ENCODE measurements around the gene PAM16.

PAM16 gene

DNA sequence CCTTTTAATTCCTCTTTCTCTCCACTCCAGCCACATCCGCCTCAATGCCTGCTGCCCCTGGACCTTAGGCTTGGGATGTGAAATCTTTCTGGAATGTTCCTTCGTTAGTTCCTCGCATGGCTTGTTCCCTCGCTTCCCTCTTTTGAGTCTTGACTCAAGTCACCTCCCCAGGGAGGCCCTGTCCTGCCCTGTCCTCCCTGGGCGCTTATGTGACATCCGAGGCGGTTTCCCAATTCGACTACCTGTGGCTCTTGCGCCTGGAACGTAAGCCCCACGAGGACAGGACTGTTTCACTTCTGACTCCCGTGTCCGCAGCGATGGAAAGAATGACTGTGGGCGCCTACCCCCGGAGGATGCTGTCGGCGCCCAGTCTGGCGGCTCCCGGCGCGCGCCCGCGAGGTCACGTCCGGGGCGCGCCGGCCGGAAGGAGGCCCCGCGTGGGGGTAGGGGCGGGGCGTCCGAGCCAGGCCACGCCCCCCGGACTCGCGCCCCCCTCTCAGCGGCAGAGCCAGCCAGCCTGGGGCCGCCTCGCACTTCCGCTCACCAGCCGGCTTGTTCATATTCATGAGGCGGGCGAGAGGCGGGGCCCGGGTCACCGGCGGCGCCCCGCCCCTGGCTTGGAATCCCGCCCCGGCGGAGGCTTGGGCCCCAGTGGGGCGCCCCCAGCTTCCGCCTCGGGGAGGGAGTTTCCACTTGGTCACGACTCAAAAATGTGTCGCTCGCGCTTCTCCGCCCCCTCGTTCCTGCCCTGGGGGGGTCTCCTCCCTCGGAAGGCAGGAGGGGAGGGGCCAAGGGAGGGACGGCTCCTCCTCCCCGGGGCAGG lies 43.7 kb downstream of the PAM16 start:
- DNase-seq: peak in 50 of 51 donors; percentile 28 to 91 (median 80)

DNA sequence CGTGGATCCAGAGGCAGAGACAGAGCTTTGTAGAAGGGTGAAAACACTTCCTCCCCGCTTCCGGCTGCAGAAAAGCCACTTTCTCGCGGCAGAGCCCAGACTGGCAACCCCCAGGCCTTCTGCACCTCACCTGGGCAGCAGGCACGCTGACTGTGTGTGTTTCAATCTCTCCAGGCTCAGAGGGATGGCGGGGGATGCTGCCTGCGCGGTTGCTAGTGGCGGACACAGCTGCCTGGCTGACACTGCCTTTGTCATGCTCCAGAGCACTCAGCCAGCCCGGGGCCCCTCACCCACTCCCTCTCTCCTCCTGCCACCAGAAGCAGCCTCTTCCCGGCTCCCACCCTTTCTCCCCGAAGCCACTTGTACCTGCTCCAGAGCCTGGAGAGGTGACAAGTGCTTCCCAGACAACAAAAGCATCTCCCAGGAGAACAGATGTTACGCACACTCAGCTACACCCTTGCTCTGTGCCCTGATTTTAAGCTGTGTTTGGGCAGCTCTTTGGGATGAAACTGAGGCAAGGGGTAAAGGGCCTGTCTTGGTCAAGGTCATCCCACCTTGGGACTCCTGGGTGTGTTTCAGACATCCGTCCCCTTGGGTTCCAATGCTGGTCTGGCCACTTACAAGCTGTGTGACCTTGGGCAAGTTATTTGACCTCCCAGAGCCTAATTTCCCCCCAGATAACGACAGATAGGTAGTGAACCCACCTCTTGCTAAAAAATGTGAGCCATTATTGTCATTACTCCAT lies 44.5 kb downstream of the PAM16 start:
- DNase-seq: peak in 11 of 51 donors; percentile 15 to 52 (median 31)

DNA sequence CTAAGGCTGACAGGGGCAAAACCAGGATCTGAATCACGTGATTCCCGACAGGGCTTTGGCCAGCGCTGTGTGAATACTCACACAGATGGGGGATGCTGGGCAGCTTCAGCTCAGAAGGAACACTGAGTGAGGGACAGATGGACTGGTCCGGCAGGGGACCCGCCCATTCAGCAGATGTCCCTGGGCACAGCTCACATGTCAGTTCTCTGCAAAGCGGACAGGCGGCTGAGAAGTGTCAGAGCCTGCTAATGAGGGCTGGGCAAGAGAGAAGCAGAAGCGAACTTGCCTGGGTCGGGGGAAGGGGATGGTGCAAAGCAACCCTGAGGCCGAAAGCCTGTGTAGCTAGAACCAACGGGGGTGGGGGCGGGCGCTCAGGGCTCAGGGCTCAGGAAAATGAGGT lies 47.1 kb downstream of the PAM16 start:
- DNase-seq: peak in 11 of 51 donors; percentile 10 to 36 (median 26)

DNA sequence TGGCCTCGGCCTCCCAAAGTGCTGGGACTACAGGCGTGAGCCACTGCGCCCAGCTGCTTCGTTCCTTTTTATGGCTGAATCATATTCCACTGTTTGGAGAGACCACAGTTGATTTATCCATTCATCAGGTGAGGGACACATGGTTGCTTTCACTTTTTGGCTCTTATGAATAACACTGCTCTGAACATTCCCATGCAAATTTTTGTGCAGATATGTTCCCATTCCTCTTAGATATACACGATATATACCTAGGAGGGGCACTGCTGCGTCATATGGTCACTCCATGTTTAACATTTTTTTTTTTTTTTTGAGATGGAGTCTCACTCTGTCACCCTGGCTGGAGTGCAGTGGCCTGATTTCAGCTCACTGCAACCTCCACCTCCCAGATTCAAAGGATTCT lies 49.2 kb downstream of the PAM16 start:
- DNase-seq: no peak

DNA sequence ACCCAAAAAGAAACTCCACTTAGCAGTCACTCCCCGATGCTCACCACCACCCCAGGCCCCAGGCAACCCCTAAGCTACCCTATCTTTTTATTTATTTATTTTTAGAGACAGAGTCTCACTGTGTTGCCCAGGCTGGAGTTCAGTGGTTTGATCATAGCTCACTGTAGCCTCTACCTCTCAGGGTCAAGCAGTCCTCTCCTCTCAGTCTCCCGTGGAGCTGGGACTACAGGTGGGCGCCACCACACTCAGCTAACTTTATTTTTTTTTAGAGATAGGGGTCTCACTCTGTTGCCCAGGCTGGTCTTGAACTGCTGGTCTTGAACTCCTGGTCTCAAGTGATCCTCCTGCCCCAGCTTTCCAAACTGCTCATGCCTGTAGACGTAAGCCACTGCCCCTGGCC lies 49.9 kb downstream of the PAM16 start:
- no peak for DNase-seq

DNA sequence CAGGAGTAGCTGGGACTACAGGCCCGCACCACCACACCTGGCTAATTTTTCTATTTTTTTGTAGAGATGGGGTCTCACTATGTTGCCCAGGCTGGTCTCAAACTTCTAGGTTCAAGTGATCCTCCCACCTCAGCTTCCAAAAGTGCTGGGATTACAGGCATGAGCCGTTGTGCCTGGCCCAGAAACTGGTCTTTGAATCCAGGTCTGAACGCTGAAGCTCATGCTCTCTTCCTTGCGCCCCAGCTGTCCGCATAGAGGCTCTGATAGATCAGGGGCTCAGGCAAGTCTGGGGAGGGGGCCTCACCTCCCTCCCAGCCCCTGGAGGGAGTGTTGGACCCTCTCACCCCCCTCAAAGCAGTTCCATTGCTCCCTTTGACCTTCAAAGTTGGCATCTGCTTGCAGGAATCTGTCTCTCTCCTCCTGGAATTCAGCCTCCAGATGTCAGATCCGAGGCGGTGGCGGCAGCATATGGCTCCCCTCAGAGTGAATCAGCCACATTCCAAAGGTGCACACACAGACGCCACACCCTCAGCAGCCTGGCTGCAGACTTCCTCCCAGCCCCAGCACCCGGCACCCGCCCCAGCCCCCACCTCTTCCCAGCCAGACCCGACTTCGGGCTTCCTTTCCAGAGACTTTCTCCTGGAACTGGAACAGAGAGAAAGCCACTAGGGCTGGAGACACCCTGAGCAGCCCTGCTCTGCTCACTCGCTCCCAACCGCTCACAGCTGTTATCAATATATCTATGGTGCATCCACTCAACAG lies 52.2 kb downstream of the PAM16 start:
- DNase-seq: peak in 1 of 51 donors; percentile 22

DNA sequence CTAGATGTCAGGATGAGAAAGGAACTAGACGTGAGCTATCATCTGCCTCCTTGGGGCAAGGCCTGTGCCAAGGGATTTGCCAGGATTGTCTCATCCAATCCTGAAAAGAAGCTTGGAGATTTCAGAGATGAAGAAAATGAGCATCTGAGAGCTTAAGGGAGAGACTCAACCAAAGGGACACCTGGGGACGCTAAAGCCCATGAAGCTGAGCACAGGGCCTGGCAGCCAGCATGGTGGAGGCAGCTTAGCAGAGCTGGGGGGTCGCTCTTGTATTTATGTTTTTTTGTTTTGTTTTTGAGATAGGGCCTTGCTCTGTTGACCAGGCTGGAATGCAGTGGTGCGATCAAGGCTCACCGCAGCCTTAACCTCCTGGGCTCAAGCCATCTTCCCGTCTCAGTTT lies 53.6 kb downstream of the PAM16 start:
- no peak for DNase-seq

DNA sequence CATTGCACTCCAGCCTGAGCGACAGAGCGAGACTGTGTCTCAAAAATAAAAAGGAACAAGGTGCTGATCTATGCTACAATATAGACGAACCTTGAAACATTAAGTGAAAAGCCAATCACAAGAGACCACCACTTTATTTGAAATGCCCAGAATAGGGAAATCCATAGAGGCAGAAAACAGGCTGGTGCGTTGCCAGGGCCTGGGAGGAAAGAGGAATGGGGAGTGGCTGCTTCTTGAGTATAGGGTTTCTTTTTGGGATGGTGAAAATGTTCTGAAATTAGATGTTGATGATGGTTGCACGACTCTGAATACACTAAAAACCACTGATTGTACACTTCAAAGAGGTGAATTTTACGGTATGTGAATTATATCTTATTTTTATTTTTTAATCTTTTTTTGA lies 55.5 kb downstream of the PAM16 start:
- DNase-seq: no peak

DNA sequence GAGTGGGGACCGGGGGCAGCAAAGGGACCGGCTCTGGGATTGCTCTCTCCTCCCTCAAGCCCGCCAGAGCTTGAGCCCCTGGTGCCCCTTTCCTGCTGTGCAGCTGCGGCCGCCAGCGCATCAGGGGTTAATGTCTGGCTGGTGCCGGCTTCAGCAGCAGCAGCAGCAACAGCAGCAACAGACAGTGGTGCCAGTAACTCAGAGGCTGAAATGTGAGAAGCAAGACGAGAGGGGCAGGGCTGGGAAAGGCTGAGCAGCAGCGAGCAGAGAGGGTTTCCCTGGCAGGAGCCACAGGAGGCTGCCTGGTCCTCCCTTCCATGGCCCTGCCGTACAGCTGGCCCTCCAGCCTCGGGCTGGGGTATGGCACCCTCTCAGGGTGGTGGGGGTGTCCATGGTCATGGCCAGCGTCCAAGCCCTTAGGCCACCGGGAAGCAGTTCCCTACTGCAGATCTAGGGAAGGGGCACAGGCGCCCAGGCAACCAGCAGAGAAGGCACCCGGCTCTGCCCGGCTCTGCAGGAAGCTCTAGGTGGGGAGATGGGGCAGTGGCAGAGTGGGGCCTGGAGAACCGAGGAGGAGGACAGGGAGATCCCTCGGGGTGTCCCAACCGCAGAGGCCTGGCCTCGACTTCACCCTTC lies 57.2 kb downstream of the PAM16 start:
- DNase-seq: peak in 30 of 51 donors; percentile 6 to 63 (median 38)

DNA sequence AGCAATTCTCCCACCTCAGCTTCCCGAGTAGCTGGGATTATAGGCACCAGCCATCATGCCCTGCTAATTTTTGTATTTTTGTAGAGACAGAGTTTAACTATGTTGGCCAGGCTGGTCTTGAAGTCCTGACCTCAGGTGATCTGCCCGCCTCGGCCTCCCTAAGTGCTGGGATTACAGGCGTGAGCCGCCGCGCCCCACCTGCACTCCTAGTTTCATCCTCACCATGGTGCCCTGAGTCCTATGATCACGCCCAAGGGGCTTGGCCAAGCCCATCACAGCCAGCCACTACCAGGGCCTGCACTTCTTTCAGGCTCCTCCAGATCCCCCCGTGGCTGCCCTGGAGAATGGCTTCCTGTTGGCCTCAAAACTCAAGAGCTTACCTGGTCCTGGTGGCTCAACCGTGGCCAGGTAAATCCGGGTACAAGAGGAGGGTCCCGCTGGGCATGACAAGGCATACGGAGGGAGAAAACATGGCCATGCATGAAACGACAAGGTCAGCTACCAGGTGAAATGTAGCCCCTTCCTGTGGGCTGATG lies 57.9 kb downstream of the PAM16 start:
- no peak for DNase-seq

DNA sequence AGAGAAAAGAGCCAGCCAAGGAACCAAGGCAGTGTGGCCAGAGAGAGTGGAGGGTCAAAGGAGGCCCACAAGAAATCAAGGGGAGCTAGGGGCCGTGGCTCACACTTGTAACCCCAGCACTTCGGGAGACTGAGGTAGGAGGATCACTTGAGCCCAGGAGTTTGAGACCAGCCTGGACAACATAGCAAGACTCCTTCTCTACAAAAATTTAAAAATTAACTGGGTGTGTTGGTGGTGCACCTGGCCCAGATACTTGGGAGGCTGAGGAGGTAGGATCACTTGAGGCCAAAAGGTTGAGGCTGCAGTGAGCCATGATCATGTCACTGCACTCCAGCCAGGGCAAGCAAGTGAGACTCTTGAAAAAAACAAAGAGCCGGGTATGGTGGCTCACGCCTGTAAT lies 59.4 kb downstream of the PAM16 start:
- DNase-seq: no peak

Measured in hypothalamus (tissue), 51 donors.